HG03064 (cell line): ENCODE measurements around the gene ITSN1.
A peak's percentile ranks its signal among the peaks of the same experiment; 100 is the strongest.
"Not testable (repeated sequence)": the region's sequence is repeated elsewhere in the genome, so short reads cannot be mapped to it uniquely, and the experiment has no call there.

Source experiments
- ATAC-seq: cut with Tn5 transposase; IDR thresholded peaks from one replicate; pipeline ENCODE4 v1.9.1; 2021; ENCODE audit warnings: low read depth; ENCODE audit not compliant: unreplicated experiment

Gene ITSN1

GRCh38 chr21:33642027-33642895, at the start of gene ITSN1:
TSS of gene ITSN1 (plus strand) at chr21:33642501. CDS start at chr21:33718829, 76,328 bp downstream.
- peak; percentile 82 for ATAC-seq

- no peak for ATAC-seq
Measured at GRCh38 chr21:33598051-33598450, 44.2 kb upstream of the ITSN1 start.

- no peak for ATAC-seq
Measured at GRCh38 chr21:33608559-33608958, 33.7 kb upstream of the ITSN1 start.

- ATAC-seq: no peak
Measured at GRCh38 chr21:33611006-33611744, 31.1 kb upstream of the ITSN1 start.

GRCh38 chr21:33617565-33617964, 24.7 kb upstream of the ITSN1 start:
- ATAC-seq: not testable (repeated sequence)

GRCh38 chr21:33618407-33618806, 23.9 kb upstream of the ITSN1 start:
- no peak for ATAC-seq

GRCh38 chr21:33619726-33620125, 22.6 kb upstream of the ITSN1 start:
- no peak for ATAC-seq

- ATAC-seq: no peak
Measured at GRCh38 chr21:33622253-33622652, 20.0 kb upstream of the ITSN1 start.

GRCh38 chr21:33626151-33626550, 16.1 kb upstream of the ITSN1 start:
- not testable (repeated sequence) for ATAC-seq

GRCh38 chr21:33634254-33634653, 8.0 kb upstream of the ITSN1 start:
- ATAC-seq: no peak

- no peak for ATAC-seq
Measured at GRCh38 chr21:33640697-33641351, 1.5 kb upstream of the ITSN1 start.

- ATAC-seq: peak; percentile 72
Measured at GRCh38 chr21:33641352-33642026, 812 bp upstream of the ITSN1 start, which contains the start of gene CRYZL1. TSS of gene CRYZL1 (minus strand) at chr21:33641741. CDS start at chr21:33631551, 10,190 bp downstream.

- no peak for ATAC-seq
Measured at GRCh38 chr21:33642896-33643657, 776 bp downstream of the ITSN1 start.

- no peak for ATAC-seq
Measured at GRCh38 chr21:33643658-33644311, 1.5 kb downstream of the ITSN1 start.

GRCh38 chr21:33644383-33645074, 2.2 kb downstream of the ITSN1 start:
- ATAC-seq: no peak

GRCh38 chr21:33645730-33646129, 3.4 kb downstream of the ITSN1 start:
- no peak for ATAC-seq

- no peak for ATAC-seq
Measured at GRCh38 chr21:33647587-33647986, 5.3 kb downstream of the ITSN1 start.

GRCh38 chr21:33648555-33648954, 6.3 kb downstream of the ITSN1 start:
- no peak for ATAC-seq

GRCh38 chr21:33650230-33650629, 7.9 kb downstream of the ITSN1 start:
- ATAC-seq: no peak
